Measurements from ENCODE around the gene CNTNAP5. TPM values are rescaled to one million over a fixed set of nuclear protein-coding genes. Genes with fewer than 3 reads are reported as not detected.

Gene CNTNAP5
- total and polyA plus RNA-seq, 2 of the 8 experiments (the other 6 are each of a cell fraction or from before 2014, with no cell fraction given) = 0.11 to 0.76 TPM

DNA sequence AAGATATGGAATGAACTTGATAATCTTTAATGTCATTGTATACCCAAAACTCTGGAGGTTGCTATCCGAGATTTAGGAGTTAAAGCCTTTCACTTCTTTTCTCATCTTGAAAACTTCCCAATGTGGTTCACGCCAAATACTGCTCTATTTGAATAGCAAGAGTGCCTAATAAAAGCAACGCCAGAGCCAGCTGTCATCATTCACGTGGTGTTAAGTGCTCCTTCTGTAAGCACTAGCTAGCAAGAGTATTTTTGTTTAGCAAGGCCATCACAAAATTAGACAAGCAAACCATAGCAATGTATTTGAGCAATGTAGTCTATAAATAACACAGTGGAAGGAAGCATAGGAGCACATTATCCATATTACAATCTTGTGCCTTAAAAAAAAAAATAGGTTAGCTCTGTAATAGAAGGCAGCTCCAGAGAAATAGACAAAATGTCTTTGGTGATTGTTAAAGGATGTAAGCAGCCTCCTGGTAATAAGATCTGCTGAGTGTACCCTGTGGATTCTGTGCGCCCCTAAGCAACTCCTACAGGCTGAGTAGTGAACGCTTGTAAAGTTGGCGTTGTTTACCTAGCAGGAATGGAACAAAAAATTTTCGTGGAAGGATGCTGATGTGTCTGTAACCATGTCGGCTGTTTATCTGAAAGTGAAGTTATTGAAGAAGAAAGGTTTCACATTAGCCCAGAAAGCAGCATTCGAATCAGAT lies 518.0 kb downstream of the CNTNAP5 start:
- Histone ChIP-seq H2BK120ac (replicated peaks; ENCODE audit: low read depth, low read length) (no peak overlapping the region), H3K4me3 (ENCODE audit: extremely low read depth in 1 of 4, insufficient read depth in 2 of 4, low read depth in 3 of 4, low read length in 4 of 4) (no peak overlapping the region), H4K91ac (replicated peaks; ENCODE audit: insufficient read length, low read length) (no peak overlapping the region), H3K9ac (replicated peaks in 1 of 4; ENCODE audit: extremely low read depth in 1 of 4, low read depth in 3 of 4, low read length in 3 of 4) (no peak overlapping the region), H3K27ac (ENCODE audit: low read depth, low read length) (no peak overlapping the region), H3K27me3 (replicated peaks in 1 of 4; ENCODE audit: control insufficient read depth in 3 of 4, extremely low read depth in 1 of 4, insufficient read depth in 3 of 4, low read length in 3 of 4) (no peaks in the 10 kb centered on the region), H4K5ac (ENCODE audit: insufficient read length, low read depth, low read length) (no peak overlapping the region), H3K56ac (replicated peaks; ENCODE audit: insufficient read length, low read depth, low read length) (no peak overlapping the region), H3K14ac (ENCODE audit: insufficient read length) (no peak overlapping the region), H3K4ac (replicated peaks; ENCODE audit: insufficient read length, low read depth, low read length) (no peak overlapping the region), H2BK15ac (ENCODE audit: low read length) (no peak overlapping the region), H3K79me2 (ENCODE audit: control insufficient read depth in 1 of 2, insufficient read depth in 2 of 2, low read length in 2 of 2) (no peaks in the 10 kb centered on the region), H4K8ac (ENCODE audit: extremely low read depth, insufficient read depth, low read length) (no peak overlapping the region), H3K9me3 (ENCODE audit: insufficient read depth in 2 of 2, low read depth in 1 of 2, low read length in 1 of 2) (no peaks in the 10 kb centered on the region), H3K4me2 (ENCODE audit: insufficient read depth in 1 of 2, low read depth in 2 of 2, low read length in 2 of 2) (no peak overlapping the region), H3K23me2 (ENCODE audit: low read depth, low read length) (no peaks in the 10 kb centered on the region), H2BK5ac (ENCODE audit: low read depth, low read length) (no peak overlapping the region), H3K4me1 (replicated peaks in 1 of 4; ENCODE audit: control insufficient read depth in 3 of 4, insufficient read depth in 4 of 4, low read length in 3 of 4) (peaks cover 0 to 8% (median 2%) of the 10 kb centered on the region in 4 experiments; a peak in 3 of 7 replicates), H2BK20ac (ENCODE audit: low read length) (no peak overlapping the region), H4K20me1 (replicated peaks in 1 of 2; ENCODE audit: control insufficient read depth in 1 of 2, insufficient read depth in 2 of 2, low read length in 2 of 2) (no peaks in the 10 kb centered on the region), H2BK12ac (ENCODE audit: low read depth, low read length) (no peak overlapping the region), H3K36me3 (ENCODE audit: control insufficient read depth in 2 of 4, insufficient read depth in 4 of 4, low read length in 3 of 4) (no peaks in the 10 kb centered on the region), H3K18ac (ENCODE audit: extremely low read depth, low read length) (no peak overlapping the region), H2AFZ (ENCODE audit: low read length) (no peak overlapping the region), H3K79me1 (ENCODE audit: low read depth, low read length) (no peaks in the 10 kb centered on the region), H2AK5ac (ENCODE audit: low read depth, low read length) (no peak overlapping the region), H3K23ac (ENCODE audit: insufficient read length) (no peak overlapping the region)
- WGBS, 2 experiments (ENCODE audit: extremely low coverage in 1 of 2, insufficient coverage in 1 of 2, insufficient read length in 1 of 2, insufficient replicate concordance in 2 of 2, low coverage in 1 of 2, low lambda C conversion rate in 2 of 2, missing lambda C conversion rate in 1 of 2) = 91% methylated on average over 10 of the region's 10 CpGs; no CpG with 5 or more reads in 1 of the 2 experiments
- ChIA-PET CTCF (ENCODE audit: partially characterized antibody) (interaction anchor here (1.0 to 3.1 kb wide), 4 partner anchors 13 to 259 kb away, joined by 3 to 14 read pairs (median 4); no protein-coding TSS in a partner anchor), POLR2A (ENCODE audit: partially characterized antibody) (no interaction called here)
- FAIRE-seq (no peak), DNase-seq (ENCODE audit: low read depth in 1 of 2, low spot score in 2 of 2) (no peak)
- no peak for TF ChIP-seq SIX5 (IDR thresholded peaks at IDR 0.05; ENCODE audit: low read depth, low read length)
- TF ChIP-seq JUN (IDR thresholded peaks at IDR 0.05; ENCODE audit: low read depth, low read length) = no peak
- no peak for TF ChIP-seq CREB1 (IDR thresholded peaks at IDR 0.05)
- no peak for TF ChIP-seq KDM1A (IDR thresholded peaks at IDR 0.05; ENCODE audit: borderline replicate concordance, low read length)
- no peak for TF ChIP-seq CHD2 (IDR thresholded peaks at IDR 0.05; ENCODE audit: low read length)
- TF ChIP-seq, protein P1, sequence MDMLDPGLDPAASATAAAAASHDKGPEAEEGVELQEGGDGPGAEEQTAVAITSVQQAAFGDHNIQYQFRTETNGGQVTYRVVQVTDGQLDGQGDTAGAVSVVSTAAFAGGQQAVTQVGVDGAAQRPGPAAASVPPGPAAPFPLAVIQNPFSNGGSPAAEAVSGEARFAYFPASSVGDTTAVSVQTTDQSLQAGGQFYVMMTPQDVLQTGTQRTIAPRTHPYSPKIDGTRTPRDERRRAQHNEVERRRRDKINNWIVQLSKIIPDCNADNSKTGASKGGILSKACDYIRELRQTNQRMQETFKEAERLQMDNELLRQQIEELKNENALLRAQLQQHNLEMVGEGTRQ (IDR thresholded peaks at IDR 0.05; ENCODE audit: low read length) = no peak
- TF ChIP-seq POLR2AphosphoS5 (IDR thresholded peaks at IDR 0.05; ENCODE audit: low read depth, low read length) = no peak
- TF ChIP-seq TCF12 (IDR thresholded peaks at IDR 0.05; ENCODE audit: low read depth, low read length) = no peak
- no peak for TF ChIP-seq POLR2A (IDR thresholded peaks at IDR 0.05; ENCODE audit: control extremely low read depth in 1 of 2, low read depth in 2 of 2, low read length in 2 of 2)
- no peak for TF ChIP-seq BRCA1 (IDR thresholded peaks at IDR 0.05; ENCODE audit: low read depth, low read length)
- no peak for TF ChIP-seq TBP (IDR thresholded peaks at IDR 0.05; ENCODE audit: low read depth, low read length)
- no peak for TF ChIP-seq JUND (IDR thresholded peaks at IDR 0.05; ENCODE audit: low read length)
- no peak for TF ChIP-seq SP2 (IDR thresholded peaks at IDR 0.05; ENCODE audit: low read length)

Measured in H1 (cell line).